Measurements from ENCODE around the gene ADGRB3. TPM values are rescaled to one million over a fixed set of nuclear protein-coding genes. Genes with fewer than 3 reads are reported as not detected.
A peak's percentile ranks its signal among the peaks of the same experiment; 100 is the strongest.

ADGRB3 gene
- total RNA-seq, 1 donor from 2014 or later, result 1.5 TPM

DNA sequence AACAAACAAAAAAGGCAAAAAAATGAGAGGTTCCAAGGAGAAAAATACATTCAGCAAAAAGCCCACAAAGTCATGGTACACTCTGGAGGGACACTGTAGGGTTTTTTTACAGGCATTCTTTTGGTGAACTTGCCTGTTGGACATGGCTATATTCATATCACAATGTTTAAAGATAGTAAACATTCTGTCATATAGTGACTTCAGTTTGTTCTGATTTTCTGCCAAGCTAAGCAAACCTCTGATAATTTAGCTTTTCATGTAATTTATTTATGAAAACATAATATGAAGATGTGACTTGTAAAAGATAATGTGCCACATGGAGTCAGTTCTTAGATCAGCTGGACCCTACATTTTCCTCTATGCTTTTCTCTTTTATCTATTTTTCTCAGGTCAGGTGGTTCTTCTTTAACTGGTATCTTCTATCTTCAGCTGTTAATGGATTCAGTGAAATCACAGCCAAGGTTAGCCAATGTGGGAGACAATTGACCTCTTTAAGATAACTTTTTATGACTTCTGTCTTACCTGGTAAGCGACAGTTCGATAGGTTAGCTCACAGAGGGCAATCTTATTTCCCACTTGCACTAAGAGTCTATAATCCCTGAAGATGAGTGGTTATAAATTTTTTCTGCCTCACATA is 87.9 kb downstream of the ADGRB3 start:
- intact Hi-C loops (cut with micrococcal nuclease), result no loop called here

DNA sequence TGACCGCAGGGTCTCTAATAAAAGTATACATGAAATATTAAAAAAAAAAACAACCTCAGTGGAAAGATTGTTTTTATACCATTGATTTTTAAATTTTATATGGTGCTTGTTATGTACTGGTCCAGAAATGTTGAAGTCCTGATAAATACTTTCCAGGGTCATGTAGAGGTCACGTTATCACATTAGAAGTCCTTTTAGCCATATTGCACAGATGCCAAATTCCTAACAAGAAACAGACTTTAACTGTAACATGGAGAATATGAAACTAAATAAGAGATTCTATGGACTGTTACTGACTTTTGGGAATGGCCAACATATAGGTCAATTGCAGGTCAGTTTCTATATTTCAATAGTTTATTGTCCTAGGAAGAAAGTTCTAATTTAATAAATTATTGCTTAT is 89.0 kb downstream of the ADGRB3 start:
- Histone ChIP-seq H3K27ac (replicated peaks) (no peak overlapping the region), H3K27me3 (ENCODE audit: low read depth) (no peaks in the 10 kb centered on the region), H3K4me3 (no peak overlapping the region), H3K36me3 (no peaks in the 10 kb centered on the region), H3K9me3 (replicated peaks) (no peaks in the 10 kb centered on the region), H3K4me1 (peaks cover 4% of the 10 kb centered on the region)
- intact Hi-C loops (cut with micrococcal nuclease), result no loop called here
- no peak for DNase-seq
- TF ChIP-seq, protein P1, sequence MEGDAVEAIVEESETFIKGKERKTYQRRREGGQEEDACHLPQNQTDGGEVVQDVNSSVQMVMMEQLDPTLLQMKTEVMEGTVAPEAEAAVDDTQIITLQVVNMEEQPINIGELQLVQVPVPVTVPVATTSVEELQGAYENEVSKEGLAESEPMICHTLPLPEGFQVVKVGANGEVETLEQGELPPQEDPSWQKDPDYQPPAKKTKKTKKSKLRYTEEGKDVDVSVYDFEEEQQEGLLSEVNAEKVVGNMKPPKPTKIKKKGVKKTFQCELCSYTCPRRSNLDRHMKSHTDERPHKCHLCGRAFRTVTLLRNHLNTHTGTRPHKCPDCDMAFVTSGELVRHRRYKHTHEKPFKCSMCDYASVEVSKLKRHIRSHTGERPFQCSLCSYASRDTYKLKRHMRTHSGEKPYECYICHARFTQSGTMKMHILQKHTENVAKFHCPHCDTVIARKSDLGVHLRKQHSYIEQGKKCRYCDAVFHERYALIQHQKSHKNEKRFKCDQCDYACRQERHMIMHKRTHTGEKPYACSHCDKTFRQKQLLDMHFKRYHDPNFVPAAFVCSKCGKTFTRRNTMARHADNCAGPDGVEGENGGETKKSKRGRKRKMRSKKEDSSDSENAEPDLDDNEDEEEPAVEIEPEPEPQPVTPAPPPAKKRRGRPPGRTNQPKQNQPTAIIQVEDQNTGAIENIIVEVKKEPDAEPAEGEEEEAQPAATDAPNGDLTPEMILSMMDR (IDR thresholded peaks at IDR 0.05; ENCODE audit: borderline replicate concordance), result no peak

More for the DNA sequence above, 87.9 kb downstream of the ADGRB3 start:
- no peaks in the 10 kb centered on the region for H3K36me3 ChIP-seq
- peaks cover 6% of the 10 kb centered on the region for H3K4me1 ChIP-seq
- no peak overlapping the region for H3K27ac ChIP-seq (replicated peaks)
- no peaks in the 10 kb centered on the region for H3K9me3 ChIP-seq (replicated peaks)
- DNase-seq, result no peak
- H3K4me3 ChIP-seq, result no peak overlapping the region
- TF ChIP-seq, protein P1 (IDR thresholded peaks at IDR 0.05; ENCODE audit: borderline replicate concordance), result no peak
- no peaks in the 10 kb centered on the region for H3K27me3 ChIP-seq (ENCODE audit: low read depth)

DNA sequence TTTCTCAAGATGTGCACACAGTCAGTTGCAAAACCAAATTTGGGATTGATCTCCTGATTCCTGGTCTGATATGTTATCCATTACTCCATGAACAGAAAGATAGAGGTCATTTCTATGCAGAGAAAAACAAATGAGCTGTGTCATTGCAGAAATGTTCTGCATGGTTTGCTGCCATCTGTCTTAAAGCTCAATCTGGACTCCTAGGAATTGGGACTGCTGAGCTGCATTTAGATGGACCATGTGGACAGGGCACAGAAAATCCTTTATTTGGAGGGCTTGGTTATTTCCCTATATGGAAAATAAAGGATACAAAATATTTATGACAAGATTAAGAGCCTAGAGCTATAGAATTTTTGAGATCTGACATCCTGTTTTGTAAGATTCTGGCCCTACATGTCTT is 91.3 kb downstream of the ADGRB3 start:
- Histone ChIP-seq H3K4me1 (peaks cover 3% of the 10 kb centered on the region), H3K27me3 (ENCODE audit: low read depth) (no peaks in the 10 kb centered on the region), H3K27ac (replicated peaks) (peak overlapping the region; percentile 14), H3K9me3 (replicated peaks) (no peaks in the 10 kb centered on the region), H3K4me3 (no peak overlapping the region), H3K36me3 (no peaks in the 10 kb centered on the region)
- TF ChIP-seq, protein P1 (IDR thresholded peaks at IDR 0.05; ENCODE audit: borderline replicate concordance), result no peak
- intact Hi-C loops (cut with micrococcal nuclease), result no loop called here
- DNase-seq, result no peak

DNA sequence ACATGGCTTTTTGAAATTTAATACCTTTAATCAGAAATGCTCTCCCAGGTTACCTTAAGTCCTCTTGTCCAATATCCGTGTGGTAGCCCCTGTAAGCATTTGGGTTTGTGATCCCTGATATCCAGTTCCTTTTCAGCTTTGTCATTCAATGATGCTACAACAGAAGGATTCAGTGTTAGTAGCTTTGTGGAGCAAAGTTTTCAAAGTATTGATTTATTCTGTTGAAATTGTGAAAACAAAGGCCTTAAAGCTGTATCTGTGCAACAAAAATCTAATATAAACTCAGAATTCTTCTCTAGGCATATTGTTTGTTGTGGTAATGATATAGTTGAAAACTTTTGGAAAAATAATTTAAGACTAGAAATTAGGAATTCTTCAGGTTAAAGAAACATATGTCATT is 91.9 kb downstream of the ADGRB3 start:
- Histone ChIP-seq H3K9me3 (replicated peaks) (no peaks in the 10 kb centered on the region), H3K4me3 (no peak overlapping the region), H3K27ac (replicated peaks) (peak overlapping the region; percentile 14), H3K27me3 (ENCODE audit: low read depth) (no peaks in the 10 kb centered on the region), H3K36me3 (no peaks in the 10 kb centered on the region), H3K4me1 (peaks cover 3% of the 10 kb centered on the region)
- intact Hi-C loops (cut with micrococcal nuclease), result no loop called here
- TF ChIP-seq, protein P1 (IDR thresholded peaks at IDR 0.05; ENCODE audit: borderline replicate concordance), result no peak
- DNase-seq, result no peak

DNA sequence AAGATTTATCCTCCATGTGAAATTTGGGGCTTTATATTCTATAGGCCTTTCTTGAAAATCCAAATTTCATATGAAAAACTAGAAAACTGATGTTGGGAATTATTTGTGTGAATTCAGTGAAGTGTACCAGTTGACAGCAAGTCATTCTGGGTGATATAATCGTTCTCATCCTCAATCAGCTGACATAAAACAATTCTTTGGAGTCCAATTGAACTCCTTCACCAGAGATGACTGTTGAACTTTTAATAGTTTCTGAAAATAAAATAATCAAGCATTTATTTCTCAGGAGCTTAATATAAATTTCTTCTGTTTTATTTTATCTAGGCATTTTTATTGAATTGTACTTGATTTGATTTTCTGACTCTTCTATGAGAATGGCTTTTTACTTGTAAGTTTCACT is 92.6 kb downstream of the ADGRB3 start:
- no peaks in the 10 kb centered on the region for H3K27me3 ChIP-seq (ENCODE audit: low read depth)
- H3K27ac ChIP-seq (replicated peaks), result peak overlapping the region; percentile 25
- intact Hi-C loops (cut with micrococcal nuclease), result no loop called here
- H3K9me3 ChIP-seq (replicated peaks), result no peaks in the 10 kb centered on the region
- H3K36me3 ChIP-seq, result no peaks in the 10 kb centered on the region
- H3K4me1 ChIP-seq, result peaks cover 3% of the 10 kb centered on the region
- TF ChIP-seq, protein P1 (IDR thresholded peaks at IDR 0.05; ENCODE audit: borderline replicate concordance), result no peak
- DNase-seq, result no peak
- H3K4me3 ChIP-seq, result no peak overlapping the region
